GM12873 (cell line): ENCODE data around the gene BLVRB.

ENCODE experiments used
- TF ChIP-seq, protein P1 (sequence below): IDR thresholded peaks from 2 replicates; pipeline ENCODE4 v1.5.1; 2012; ENCODE audit warnings: low read depth, mild to moderate bottlenecking, moderate library complexity, low read length, control low read depth; ENCODE audit not compliant: insufficient read depth; ENCODE audit errors: missing control alignments

Gene BLVRB

DNA sequence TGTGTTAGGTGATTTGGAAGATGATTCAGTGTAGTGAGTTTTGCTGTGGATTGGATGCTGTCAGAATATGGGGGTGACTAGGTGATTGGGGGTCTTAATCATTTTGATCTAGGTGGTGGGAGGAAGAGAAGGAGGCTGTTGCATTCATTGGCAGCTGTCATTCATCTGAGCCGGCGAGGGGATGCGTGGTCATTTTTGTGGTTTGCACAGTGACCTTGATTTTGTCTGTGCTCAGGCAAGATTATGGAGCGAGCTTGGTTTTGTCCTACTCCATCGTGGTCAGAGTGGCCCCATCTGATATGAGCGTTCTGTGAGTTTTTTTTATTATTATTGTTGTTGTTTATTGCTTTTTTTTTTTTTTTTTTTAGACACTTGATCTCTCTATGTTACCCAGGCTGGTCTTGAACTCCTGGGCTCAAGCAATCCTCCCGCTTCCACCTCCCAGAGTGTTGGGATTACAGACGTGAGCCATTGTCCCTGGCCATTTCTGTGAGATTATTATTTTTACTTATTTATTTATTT lies 43.3 kb upstream of the BLVRB start:
- TF ChIP-seq, protein P1, sequence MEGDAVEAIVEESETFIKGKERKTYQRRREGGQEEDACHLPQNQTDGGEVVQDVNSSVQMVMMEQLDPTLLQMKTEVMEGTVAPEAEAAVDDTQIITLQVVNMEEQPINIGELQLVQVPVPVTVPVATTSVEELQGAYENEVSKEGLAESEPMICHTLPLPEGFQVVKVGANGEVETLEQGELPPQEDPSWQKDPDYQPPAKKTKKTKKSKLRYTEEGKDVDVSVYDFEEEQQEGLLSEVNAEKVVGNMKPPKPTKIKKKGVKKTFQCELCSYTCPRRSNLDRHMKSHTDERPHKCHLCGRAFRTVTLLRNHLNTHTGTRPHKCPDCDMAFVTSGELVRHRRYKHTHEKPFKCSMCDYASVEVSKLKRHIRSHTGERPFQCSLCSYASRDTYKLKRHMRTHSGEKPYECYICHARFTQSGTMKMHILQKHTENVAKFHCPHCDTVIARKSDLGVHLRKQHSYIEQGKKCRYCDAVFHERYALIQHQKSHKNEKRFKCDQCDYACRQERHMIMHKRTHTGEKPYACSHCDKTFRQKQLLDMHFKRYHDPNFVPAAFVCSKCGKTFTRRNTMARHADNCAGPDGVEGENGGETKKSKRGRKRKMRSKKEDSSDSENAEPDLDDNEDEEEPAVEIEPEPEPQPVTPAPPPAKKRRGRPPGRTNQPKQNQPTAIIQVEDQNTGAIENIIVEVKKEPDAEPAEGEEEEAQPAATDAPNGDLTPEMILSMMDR: no peak

DNA sequence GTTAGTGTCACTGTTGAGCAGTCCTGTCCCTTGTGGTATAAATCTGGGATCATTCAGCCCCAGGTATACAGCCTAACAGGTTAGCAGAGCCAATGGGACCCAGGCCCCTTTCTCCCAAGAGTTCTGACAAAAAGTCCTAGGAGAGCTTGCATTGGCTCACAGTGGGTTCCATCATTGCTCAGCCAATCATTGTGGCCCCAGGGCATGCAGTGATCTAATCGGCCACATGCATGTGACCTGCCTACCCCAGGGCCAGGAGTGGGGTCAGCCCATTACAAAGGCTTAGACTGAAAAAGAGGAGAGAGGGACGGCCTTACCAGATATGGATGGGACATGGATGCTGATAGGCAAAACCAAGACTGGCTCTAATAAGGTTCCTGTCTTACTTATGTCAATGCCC lies 42.3 kb upstream of the BLVRB start:
- TF ChIP-seq, protein P1: no peak

- TF ChIP-seq, protein P1: no peak
Measured at GRCh38 chr19:40506099-40506498, 40.6 kb upstream of the BLVRB start.

DNA sequence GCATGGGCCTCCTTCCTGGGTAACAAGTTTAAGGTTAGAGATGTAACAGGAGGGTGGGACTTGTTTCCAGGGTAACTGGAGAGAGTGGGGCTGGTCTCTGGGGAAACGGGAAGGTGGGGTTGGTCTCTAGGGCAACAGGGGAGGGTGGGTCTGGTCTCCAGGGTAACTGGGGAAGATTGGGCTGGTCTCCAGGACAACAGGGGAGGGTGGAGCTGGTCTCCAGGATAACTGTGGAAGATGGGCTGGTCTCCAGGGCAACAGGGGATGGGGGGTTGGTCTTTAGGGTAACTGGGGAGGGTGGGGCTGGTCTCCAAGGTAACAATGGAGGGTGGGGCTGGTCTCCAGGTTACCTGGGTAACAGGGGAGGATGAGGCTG lies 37.8 kb upstream of the BLVRB start:
- TF ChIP-seq, protein P1: no peak

- TF ChIP-seq, protein P1: no peak
Measured at GRCh38 chr19:40502647-40503319, 37.2 kb upstream of the BLVRB start.

DNA sequence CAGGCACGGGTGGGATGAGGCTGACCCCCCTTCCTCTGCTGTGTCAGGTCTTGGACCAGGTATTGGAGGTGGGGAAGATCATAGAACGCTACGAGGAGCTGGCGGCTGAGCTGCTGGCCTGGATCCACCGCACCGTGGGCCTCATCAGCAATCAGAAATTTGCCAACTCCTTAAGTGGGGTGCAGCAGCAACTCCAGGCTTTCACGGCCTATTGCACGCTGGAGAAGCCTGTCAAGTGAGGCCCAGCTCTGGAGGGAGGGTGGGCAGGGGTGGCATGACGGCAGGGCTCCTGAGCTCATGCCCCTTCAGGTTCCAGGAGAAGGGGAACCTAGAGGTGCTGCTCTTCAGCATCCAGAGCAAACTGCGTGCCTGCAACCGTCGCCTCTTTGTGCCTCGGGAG lies 36.5 kb upstream of the BLVRB start:
- TF ChIP-seq, protein P1: no peak

DNA sequence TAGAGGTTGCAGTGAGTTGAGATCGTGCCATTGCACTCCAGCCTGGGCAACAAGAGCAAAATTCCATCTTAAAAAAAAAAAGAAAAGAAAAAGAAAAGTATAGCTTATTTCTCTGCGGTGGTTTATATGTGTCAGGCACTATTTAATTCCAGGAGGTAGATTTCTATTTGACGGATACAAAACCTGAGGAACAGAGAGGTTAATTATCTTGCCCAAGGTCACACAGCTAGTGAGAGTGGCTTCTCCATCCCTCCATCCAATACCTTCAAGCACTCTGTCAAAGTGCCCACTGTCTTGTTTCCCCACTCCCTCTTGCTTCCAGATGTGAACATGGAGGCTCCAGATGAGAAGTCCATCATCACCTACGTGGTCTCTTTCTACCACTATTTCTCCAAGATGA lies 36.1 kb upstream of the BLVRB start:
- TF ChIP-seq, protein P1: no peak
